GM19438 (cell line): Measurements from ENCODE around the gene IGSF21.

Source experiments
- ATAC-seq: cut with Tn5 transposase; IDR thresholded peaks from one replicate; pipeline ENCODE4 v1.9.1; 2021; ENCODE audit warnings: low read depth; ENCODE audit not compliant: unreplicated experiment

The IGSF21 gene

GRCh38 chr1:18174037-18174436, 66.4 kb downstream of the IGSF21 start:
- ATAC-seq: no peak

- ATAC-seq: no peak
These were observed 67.5 kb downstream of the IGSF21 start for GRCh38 chr1:18175051-18175450.

- ATAC-seq: no peak
These were observed 68.2 kb downstream of the IGSF21 start for GRCh38 chr1:18175530-18176377.

- no peak for ATAC-seq
These were observed 69.0 kb downstream of the IGSF21 start for GRCh38 chr1:18176619-18177018.

GRCh38 chr1:18178111-18178510, 70.5 kb downstream of the IGSF21 start:
- no peak for ATAC-seq

- ATAC-seq: no peak
These were observed 71.4 kb downstream of the IGSF21 start for GRCh38 chr1:18179009-18179408.

- no peak for ATAC-seq
These were observed 75.0 kb downstream of the IGSF21 start for GRCh38 chr1:18182398-18183160.

- ATAC-seq: no peak
These were observed 75.9 kb downstream of the IGSF21 start for GRCh38 chr1:18183533-18183932.

GRCh38 chr1:18187054-18187453, 79.5 kb downstream of the IGSF21 start:
- ATAC-seq: no peak

- ATAC-seq: no peak
These were observed 81.4 kb downstream of the IGSF21 start for GRCh38 chr1:18188820-18189517.

GRCh38 chr1:18190598-18190997, 83.0 kb downstream of the IGSF21 start:
- ATAC-seq: no peak

GRCh38 chr1:18191037-18191436, 83.4 kb downstream of the IGSF21 start:
- ATAC-seq: no peak

- no peak for ATAC-seq
These were observed 84.0 kb downstream of the IGSF21 start for GRCh38 chr1:18191481-18192155.

- ATAC-seq: no peak
These were observed 84.6 kb downstream of the IGSF21 start for GRCh38 chr1:18192182-18192581.

- ATAC-seq: no peak
These were observed 85.4 kb downstream of the IGSF21 start for GRCh38 chr1:18192974-18193373.

GRCh38 chr1:18197299-18197698, 89.7 kb downstream of the IGSF21 start:
- ATAC-seq: no peak

- no peak for ATAC-seq
These were observed 90.7 kb downstream of the IGSF21 start for GRCh38 chr1:18198260-18198659.

GRCh38 chr1:18199462-18199861, 91.9 kb downstream of the IGSF21 start:
- ATAC-seq: no peak

- ATAC-seq: no peak
These were observed 92.6 kb downstream of the IGSF21 start for GRCh38 chr1:18200136-18200717.

GRCh38 chr1:18200918-18201317, 93.3 kb downstream of the IGSF21 start:
- ATAC-seq: no peak
